GM21529 (cell line): Measurements from ENCODE around the gene PPARGC1A.

ENCODE experiments used
- ATAC-seq: cut with Tn5 transposase; IDR thresholded peaks from one replicate; pipeline ENCODE4 v1.9.1; 2021; ENCODE audit not compliant: unreplicated experiment

Gene PPARGC1A

DNA sequence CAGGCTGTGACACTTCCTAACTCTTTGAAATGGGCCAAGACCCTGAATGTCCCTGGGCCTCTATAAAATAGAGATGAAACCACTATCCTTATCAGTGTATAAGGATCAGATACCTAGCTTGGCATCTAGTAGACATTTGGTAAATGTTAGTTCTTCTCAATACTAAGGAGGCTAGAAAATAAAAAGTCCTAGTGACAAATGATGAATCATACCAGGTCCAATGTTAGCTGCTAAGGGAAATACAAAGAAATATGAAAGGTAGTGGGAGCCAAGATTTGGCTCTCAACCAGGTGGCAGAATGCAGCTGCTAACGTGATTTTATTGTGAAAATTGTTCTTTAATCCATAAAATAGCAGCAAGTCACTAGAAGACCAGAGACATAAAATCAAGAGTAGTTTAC, 19.8 kb upstream of the PPARGC1A start:
- ATAC-seq = no peak

GRCh38 chr4:23906839-23907238, 17.0 kb upstream of the PPARGC1A start:
- no peak for ATAC-seq

DNA sequence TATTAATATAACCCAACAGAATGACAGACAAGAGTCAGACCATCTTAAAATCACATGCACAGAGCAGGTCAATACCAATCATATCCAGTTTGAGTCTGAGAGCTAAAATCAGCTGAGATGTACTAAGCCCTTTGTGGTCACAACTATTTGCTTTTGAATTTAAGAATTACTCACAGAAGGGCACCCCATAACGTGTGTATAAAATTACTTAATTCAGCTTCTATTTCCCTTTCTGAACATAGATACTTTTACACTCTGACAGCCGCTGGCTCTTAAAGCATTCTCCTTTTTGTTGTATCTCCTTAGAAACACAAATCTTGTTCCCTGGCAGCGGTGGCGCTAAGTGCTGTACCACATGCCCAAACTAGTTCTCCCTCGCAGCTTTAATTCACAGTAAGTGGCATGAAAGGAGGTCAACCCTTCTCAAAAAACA, 14.8 kb upstream of the PPARGC1A start:
- ATAC-seq = no peak

- no peak for ATAC-seq
Measured at GRCh38 chr4:23903859-23904438, 14.1 kb upstream of the PPARGC1A start.

DNA sequence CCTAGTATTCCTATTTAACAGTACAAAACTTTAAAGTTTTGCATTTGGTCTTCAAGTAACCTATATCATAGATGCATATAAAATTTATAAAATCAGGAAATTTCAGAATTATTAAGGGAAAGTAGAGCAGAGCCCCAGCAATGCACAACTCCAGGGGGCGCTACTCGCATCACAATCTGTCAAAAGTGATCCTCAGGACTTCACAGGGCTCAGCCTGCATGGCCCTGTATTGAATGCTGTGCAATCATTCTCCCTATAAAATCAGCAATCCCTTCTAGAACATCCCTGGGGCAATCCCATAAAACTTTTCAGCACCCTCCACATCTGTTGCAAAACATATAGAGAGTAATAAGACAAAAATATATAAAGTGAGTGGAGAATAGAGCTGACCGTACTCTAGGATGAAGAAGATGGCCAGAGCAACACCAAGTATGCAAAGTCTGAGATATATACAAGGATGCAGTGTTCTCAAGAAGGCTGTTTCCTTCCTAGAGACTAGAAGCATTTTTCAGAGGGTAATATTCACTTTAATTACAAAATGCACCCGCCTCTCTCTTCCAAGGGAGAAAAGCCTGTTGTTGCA, 12.5 kb upstream of the PPARGC1A start:
- no peak for ATAC-seq

DNA sequence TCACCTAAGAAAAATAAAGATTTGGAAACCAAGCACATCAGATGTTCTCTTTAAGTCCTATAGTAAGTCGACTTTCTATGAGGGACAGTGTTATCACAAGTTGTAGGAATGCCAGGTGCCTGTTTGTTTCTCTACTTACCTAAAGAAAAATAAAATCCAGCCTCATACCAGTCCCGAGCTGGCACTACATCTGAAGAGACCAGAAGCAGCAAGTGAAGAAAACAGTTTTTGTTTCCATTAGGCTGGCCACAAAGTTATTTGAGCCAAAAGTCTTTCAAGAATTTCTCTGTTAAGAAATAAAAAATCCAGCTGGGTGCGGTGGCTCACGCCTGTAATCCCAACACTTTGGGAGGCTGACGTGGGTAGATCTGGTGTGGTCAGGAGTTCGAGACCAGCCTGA, 10.8 kb upstream of the PPARGC1A start:
- ATAC-seq = no peak

DNA sequence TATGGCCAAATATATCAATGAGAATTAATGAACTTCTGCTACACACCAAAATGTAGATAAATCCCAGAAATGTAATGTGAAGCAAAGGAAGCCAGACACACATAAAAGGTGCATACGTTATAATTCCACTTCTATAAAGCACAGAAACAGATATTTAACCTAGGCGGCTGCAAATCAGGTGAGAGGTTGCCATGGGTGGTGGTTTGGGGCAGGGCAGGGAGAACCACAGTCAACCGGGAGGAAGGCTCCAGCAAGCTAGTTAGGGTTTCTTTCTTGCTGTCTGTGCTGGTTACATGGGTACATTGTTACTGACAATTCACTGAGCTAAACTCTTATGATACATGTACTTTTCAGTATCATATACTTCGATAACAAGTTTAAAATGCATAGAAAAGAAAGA, 9.7 kb upstream of the PPARGC1A start:
- ATAC-seq = no peak

GRCh38 chr4:23897564-23898109, 7.8 kb upstream of the PPARGC1A start:
- ATAC-seq = no peak

- no peak for ATAC-seq
Measured at GRCh38 chr4:23894021-23894420, 4.2 kb upstream of the PPARGC1A start.

- no peak for ATAC-seq
Measured at GRCh38 chr4:23891064-23891421, 1.2 kb upstream of the PPARGC1A start.

DNA sequence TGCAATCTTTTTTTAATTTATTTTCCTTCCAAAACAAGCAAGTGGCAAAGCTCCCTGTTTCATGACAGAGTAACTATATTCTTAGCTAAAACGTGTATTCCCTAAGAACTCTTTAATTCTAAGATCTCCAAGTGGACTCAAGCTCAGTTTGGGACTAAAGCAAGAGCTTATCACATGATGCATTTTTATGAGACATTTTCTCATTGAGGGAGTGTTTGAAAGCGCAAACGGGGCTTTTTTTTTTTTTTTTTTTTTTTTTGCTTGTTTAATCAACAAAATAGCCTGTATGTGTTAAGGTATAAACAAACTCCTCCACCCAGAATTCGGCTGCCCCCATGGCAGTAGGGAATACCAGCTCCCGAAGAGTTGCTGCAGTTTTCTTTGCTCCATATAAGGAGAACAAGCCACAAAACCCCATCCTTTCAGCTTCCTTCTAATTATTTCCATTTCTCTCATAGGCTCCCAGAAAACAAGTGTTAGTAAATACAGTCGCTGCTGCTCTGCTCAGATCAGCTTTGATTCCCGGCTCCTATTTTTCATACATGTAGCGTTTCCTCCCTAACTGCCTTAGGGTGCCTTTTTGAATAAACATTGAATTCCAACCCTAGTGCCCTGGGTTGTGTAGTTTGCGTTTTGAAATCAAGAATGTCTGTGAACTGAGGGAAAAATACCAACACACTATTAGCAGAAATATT, 669 bp upstream of the PPARGC1A start:
- no peak for ATAC-seq

- ATAC-seq = no peak
Measured at GRCh38 chr4:23889391-23889790, 456 bp downstream of the PPARGC1A start.

DNA sequence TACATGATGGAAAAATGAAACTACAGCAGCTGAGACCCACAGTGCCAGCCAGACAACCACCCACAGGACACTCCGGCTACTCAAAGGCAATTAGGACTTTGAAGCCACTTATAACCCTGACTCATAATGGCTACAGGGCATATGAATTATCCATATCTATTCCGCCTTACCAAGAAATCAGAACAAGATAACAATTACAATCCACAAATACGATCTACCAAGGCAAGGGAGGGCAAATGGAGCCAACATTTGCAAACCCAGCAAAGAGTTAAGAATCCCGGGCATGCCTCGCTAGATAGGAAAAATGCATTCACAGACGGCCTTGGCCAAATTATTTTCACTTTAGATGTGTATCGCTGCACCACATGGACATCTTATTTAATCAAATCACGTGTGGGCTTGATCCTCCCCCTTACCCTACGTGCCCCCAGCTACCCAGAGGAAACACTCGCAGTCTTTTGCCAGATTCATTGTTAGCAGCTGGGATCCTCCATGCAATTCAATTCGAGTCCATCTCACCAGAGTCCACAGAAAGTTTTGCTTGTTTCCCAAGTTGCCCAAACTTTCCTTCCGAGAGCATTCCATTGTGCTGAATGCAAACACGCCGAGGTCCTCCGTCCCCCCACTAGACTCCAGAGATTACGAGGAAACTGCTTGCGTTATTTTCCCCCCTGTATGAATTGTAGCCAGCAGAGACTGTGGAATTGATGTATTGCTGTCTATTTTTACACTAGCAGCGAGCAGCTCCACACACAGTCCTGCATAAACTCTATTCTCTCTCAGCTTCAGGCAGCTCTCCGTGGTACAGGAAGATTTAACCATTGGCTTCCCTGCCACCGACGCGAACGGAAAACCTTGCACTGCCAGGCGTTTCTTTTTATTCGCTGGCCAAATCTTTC, 1.2 kb downstream of the PPARGC1A start:
- ATAC-seq = no peak

DNA sequence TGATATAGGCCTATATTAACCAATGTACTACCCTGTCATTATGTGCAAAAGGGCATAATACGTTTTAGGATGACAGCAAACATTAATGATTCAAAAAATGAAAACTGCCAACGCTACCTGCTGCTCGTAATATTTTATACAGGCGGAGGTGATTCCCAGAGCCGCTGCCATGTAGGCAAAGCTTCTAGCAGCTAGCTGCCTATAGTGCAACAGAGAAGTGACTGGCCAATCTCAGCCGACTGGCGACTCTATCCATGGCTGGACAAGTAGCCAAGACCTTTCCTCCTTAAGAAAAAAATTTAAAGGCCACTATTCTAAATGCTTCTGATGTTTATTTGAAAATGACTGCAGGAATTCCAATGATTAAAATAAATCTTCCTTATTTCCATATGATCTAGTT, 1.9 kb downstream of the PPARGC1A start:
- no peak for ATAC-seq

DNA sequence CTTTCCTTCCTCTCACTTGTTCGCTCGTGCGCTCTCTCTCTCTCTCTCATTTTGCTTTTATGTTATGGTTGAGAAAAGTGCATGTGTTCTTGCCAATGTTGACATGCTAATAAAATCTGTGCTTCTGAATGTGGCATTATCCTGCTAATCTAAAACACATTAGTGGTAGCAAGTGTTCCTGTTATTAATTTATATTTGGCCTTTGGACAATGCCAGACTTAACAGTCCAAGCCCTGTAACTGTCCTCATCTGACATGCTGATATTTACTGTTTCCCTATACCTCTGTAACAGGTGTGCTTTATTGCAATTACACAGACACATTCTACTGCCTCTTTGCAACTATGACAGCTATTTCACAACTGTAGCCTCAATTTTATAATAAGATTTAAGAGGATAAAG, 2.7 kb downstream of the PPARGC1A start:
- ATAC-seq = no peak

DNA sequence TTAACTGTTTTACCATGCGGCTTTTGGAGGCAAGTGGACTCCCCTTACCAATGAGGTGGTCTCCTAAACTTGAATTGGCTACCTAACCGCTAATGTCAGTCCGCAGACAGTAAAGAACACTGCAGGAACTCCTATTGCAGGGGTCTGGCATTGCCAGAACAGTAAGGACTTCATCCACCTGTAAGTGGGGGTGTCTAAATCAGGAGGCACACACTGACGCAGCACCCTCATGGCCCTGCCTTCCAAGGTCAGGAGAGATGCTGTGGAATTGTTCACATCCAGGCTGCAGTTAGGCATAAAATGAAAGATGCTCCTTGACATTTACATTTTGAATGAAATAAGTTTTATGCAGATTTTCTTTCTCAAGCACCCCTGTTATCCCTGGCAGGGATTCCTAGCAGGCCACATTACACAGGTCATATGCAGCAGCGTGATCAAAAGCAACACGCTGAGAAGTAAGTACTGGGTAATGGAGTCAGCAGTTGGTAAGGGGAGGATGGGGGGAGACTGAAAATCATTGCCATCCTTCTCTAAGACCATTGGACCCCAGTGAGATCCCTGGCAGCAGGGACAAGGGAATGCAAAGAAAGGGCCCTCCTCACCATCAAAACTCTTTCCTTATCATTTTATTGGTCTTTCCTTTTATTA, 3.8 kb downstream of the PPARGC1A start:
- ATAC-seq = no peak

DNA sequence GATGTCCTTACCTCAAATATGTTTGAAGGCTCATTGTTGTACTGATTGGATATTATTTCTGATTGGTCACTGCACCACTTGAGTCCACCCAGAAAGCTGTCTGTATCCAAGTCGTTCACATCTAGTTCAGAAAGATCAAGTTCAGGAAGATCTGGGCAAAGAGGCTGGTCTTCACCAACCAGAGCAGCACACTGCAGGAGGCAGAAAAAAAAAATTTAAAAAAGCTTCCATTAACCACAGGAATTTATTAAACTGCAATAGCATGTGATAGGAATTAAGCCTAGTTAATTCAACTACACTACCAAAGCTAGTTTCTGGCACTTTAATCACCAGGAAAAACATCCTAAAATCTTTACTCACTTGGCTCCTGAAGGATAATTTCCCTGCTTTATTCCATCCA, 5.1 kb downstream of the PPARGC1A start:
- no peak for ATAC-seq

DNA sequence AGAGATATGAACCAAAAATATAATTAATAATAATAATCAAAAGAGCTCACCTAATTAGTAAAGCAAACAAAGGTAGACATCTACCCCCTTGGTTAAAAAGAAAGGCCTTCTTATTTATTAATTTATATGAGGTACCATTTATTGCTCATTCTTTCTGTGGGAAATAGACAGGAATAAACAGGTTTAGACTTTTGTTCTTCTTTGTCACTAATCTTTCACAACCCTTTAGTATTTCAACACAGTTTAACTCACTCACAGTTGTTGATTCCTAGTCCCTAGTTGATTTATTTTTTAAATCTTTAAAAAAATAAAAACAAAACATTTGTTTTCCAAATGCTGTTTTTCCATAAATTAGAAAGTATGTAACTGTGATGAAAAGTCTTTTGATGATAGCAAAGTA, 5.6 kb downstream of the PPARGC1A start:
- no peak for ATAC-seq

DNA sequence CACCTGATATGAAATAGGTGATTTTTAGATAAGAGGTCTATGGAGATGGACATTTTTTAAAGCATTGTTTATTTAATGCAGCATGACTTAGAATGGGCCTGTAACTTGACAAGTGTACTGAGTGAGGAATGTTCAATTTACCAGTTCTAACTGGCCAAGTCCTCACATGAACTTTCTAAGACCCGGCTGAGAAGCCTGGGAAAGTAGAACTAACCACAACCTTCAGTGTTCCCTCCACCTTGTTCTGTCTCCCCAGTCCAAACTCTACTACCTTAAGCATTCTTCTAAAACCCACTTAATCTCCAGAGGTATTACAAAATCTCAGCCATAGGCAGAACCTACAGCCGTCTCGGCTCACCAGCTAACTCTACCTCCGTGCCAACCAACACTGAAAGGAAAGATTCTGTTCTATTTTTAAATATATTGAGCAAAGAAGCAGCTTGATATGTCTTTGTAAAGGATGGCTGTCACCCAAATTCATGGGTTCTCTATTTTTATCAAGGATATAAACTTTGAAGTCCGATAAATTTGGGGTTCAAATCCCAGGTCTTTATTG, 6.8 kb downstream of the PPARGC1A start:
- ATAC-seq = no peak

DNA sequence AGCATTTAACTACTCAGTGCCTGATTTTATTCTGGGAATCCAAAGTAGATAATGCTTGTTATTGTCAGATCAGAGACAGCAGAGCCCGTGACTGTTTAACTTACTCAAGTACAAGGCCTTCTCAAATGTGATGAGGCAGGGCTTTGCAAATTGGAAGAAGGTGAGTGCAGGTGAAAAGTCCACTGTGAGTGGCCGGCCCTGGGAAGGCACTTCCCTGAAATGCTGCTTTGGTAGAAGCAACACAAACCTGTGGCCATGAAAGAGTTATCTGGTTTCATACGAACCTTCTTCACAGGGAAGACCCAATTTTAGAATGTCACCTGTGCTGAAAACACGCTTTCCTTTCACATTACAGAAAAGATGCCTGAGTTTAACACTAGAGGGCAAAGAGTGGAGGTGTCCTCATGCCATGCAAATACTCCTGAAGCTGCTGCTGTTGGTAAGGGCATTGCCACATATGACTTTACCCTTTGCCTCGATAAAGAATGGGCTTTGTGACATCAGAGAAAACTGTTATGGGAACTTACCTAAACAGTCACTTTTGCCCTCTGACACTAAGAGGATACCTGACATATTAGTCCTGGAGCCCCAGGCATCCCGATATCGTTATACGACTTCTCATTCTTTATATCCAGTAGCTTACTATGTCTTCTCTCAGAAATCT, 8.0 kb downstream of the PPARGC1A start:
- no peak for ATAC-seq
